ENCODE measurements around the gene C8B.

Gene C8B

GRCh38 chr1:56929492-56929891 is 36.3 kb downstream of the C8B start:
- DNase-seq = no peak

GRCh38 chr1:56927986-56928385 is 37.8 kb downstream of the C8B start:
- DNase-seq = no peak

- DNase-seq = no peak
These were observed 38.6 kb downstream of the C8B start for GRCh38 chr1:56927171-56927570.

- no peak for DNase-seq
These were observed 40.6 kb downstream of the C8B start for GRCh38 chr1:56925193-56925592.

GRCh38 chr1:56924116-56924515 is 41.7 kb downstream of the C8B start:
- no peak for DNase-seq

- no peak for DNase-seq
These were observed 42.6 kb downstream of the C8B start for GRCh38 chr1:56923201-56923600.

GRCh38 chr1:56922507-56922906 is 43.3 kb downstream of the C8B start:
- DNase-seq = no peak

- DNase-seq = no peak
These were observed 43.7 kb downstream of the C8B start for GRCh38 chr1:56922070-56922469.

GRCh38 chr1:56921479-56921878 is 44.3 kb downstream of the C8B start:
- no peak for DNase-seq

GRCh38 chr1:56920591-56921001 is 45.2 kb downstream of the C8B start:
- no peak for DNase-seq

GRCh38 chr1:56917356-56917755 is 48.5 kb downstream of the C8B start:
- no peak for DNase-seq

GRCh38 chr1:56916630-56917029 is 49.2 kb downstream of the C8B start:
- DNase-seq = no peak

- DNase-seq = no peak
These were observed 49.9 kb downstream of the C8B start for GRCh38 chr1:56915960-56916359.

- no peak for DNase-seq
These were observed 53.5 kb downstream of the C8B start for GRCh38 chr1:56912325-56912724.

- no peak for DNase-seq
These were observed 54.5 kb downstream of the C8B start for GRCh38 chr1:56911098-56911938.

- no peak for DNase-seq
These were observed 55.3 kb downstream of the C8B start for GRCh38 chr1:56910441-56910985.

- DNase-seq = no peak
These were observed 57.1 kb downstream of the C8B start for GRCh38 chr1:56908619-56909221.

- no peak for DNase-seq
These were observed 60.1 kb downstream of the C8B start for GRCh38 chr1:56905667-56906066.

GRCh38 chr1:56904663-56905397 is 61.0 kb downstream of the C8B start:
- DNase-seq = no peak

GRCh38 chr1:56903778-56904177 is 62.0 kb downstream of the C8B start:
- DNase-seq = no peak

GRCh38 chr1:56901716-56902115 is 64.1 kb downstream of the C8B start:
- no peak for DNase-seq

- DNase-seq = no peak
These were observed 66.9 kb downstream of the C8B start for GRCh38 chr1:56898879-56899278.

- no peak for DNase-seq
These were observed 67.8 kb downstream of the C8B start for GRCh38 chr1:56898005-56898373.

Measured in CD4-positive, alpha-beta T cell treated with Interleukin-17A for 1 hour (primary cell).